CD4-positive, alpha-beta T cell treated with Interferon gamma for 1 hour (primary cell): ENCODE measurements around the gene EIF1.

Experiments
- DNase-seq: peaks from one replicate; pipeline ENCODE4 v3.0.0-alpha.2; 2020

The EIF1 gene

GRCh38 chr17:41705271-41705991, 16.7 kb downstream of the EIF1 start:
- DNase-seq: no peak

DNA sequence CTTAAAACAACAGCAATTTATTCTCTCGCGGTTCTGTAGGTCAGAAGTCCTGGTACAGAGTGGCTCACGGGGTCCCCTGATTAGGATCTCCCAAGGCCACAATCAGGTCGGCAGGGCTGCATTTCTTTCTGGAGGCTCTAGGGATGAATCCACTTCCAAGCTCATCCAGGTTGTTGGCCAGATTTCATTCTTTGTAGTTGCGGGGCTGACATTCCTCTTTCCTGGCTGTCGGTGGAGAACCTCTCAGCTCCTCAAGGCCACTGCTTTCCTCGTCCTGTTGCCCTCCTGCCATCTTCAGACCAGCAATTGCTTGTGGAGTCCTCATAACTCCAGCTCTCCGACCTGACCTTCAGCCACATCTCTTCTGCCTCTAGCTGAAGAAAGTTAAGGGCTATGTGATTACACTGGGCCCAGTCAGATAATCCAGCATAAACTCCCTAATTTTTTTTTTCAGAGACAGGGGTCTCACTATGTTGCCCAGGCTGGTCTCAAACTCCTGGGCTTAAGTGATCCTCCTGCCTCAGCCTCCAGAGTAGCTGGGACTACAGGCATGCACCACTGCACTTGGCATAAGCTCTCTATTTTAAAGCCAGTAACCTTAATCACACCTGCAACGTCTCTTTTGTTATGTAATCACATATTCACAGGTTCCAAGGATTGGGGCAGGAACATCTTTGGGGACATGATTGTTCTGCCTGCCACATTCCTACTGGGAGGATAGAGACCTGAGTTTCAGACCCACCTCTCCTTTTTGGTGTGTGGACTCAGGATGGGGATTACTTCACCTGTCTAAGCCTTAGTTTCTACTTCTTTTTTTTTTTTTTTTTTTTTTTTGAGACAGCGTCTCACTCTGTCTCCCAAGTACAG, 19.4 kb downstream of the EIF1 start:
- DNase-seq: no peak

DNA sequence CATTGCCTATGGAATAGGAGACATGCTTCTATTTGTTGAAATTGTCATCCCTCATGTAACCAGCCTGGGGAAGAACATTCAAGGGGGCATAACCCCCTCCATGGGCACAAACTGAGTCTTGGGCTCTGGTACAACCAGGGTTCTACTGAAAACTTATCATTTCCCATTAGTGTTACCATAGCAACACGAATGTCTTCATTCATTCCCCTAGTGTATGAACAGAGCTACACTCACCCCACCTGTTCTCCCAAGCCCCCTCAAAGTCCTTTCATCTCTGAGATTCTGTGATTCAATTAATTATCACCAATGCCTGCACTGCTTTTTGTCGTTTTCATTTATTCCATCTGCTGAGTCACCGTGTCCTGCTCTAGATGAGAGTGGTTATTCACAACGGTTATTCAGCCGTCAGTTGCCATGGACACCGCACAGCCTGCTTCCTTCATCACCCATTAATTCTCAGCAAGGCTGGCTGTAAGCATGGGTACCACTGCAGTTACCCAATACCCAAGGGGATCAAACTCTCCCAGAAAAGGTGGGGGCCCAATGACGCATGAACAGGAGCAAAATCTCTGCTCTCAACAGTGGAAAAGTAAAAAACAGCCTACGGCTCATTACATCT, 21.9 kb downstream of the EIF1 start:
- DNase-seq: no peak

GRCh38 chr17:41711669-41712400, 23.1 kb downstream of the EIF1 start, which contains the start of gene GAST:
Gene GAST (plus strand): TSS chr17:41712331. CDS start chr17:41715437, 3,106 bp downstream.
- no peak for DNase-seq

DNA sequence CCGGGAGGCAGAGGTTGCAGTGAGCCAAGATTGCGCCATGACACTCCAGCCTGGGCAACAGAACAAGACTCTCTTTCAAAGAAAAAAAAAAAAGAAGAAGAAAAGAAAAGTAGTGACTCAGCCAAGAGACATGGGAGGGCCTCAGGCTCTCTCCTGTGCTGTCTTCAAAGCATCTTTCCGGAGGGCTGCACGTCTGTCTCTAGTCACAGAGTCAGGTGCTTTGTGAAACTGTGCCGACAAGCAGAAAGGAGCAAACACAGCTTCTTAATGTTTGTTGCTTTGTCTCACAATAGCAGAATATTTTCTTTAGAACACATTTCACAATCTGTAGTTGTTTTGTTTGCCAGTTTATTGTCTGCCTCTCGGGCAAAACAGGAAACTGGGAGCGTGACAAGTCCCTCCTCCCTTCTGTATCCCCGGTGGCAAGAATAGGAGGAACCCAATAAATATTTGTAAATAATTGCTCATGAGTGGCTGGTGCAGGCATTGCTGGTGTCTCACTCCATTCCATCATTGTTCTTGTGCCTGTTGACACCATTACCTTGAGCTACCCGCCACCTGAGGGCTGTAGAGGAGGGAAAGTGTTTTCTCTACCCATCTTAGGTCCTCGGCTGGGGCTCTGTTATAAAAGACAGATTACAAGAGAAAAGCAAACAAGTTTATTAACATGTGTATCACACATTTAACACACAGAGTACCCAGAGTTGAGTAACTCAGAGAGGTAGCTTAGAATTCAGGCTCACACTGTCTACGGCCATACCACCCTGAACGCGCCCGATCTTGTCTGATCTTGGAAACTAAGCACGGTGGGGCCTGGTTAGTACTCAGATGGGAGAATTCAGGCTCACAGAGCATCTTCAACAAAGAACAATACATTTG, 29.0 kb downstream of the EIF1 start:
- DNase-seq: no peak

DNA sequence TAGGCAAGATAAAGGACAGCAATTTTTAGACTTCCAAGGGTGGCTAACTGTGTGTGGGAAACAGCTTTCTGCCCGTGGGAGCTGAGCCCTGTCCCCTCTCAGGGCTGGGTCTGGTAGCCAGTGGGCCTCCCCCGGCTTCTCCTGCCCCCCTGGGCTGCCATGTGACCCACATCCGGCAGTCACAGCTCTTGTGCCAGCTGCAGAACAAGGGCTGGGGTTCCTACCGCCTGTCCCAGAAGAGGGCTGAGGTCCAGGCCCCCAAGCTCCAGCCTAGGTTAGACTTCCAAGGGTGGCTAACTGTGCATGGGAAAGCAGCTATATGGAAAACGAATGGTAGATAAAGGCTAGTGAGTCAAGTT, 29.6 kb downstream of the EIF1 start:
- no peak for DNase-seq

DNA sequence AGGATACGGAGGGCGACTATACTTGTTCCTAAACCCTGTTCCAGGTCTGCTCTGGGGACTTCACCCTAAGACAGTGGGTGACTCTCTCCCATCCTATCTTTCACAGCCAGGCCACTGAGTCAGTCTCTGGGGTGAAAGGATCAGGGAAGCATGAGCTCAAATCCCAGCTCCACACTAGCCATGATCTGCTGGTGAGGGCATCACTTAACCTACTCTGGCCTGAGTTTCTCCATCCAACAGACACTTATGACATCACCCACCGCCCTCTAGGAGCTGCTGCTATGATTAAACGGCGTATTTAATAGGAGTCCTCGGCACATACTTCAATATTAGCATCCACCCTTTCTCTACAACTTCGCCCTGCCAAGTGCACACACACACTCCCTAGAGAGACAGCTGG, 33.5 kb downstream of the EIF1 start:
- DNase-seq: no peak

DNA sequence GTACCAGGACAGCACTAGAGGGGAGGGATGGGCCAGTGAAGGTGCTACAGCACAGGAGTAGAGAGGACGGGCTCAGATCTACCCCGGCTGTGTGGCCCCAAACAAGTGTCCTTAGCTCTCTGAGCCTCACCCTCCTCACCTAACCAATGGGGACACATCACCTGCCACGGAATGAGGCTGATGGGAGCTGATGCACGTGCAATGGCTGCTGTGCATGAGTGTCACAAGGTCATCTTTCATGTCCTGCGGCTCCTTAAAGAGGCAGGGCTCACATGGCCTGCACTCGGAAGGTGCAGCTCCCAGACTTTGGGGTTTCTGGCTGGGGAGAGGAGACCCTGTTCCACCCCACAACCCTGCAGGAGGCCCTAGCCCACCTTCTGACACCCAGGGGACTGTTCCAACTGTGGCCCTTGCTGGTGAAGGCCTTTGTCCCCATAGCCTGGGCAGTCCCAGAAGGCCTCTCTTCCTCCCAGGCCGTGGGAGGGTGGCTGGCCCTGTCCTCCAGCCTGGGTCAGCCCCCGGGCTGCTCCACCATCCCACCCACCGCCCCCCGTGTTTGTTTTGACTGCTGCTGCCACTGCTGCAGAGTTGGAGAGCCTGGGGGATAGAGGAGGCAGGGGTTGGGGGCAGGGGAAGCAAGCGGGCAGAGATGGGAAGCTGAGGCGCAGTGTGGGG, 35.3 kb downstream of the EIF1 start:
- DNase-seq: no peak

GRCh38 chr17:41724476-41725050, 35.9 kb downstream of the EIF1 start:
- no peak for DNase-seq

- no peak for DNase-seq
Measured at GRCh38 chr17:41725134-41725533, 36.4 kb downstream of the EIF1 start.

DNA sequence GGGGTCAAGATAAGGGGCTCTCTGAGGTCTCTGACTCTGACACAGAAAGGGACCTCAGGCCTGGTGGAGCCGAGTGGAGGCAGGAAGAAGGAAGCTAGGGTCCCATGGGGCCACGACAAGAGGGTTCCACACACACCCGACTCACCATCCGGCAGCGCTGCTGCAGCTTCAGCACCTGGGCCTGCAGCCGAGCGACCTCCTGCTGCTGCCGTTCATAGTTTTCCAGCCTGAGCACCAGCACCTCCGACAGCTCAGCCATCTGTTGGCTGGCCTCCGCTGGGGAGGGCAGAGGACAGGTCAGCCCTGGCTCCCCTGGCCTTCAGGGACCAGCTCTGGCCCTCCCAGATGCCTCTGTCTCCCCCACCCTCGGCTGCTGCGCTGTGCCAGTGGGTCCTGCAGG, 39.4 kb downstream of the EIF1 start:
- no peak for DNase-seq

- DNase-seq: no peak
Measured at GRCh38 chr17:41730479-41730878, 41.8 kb downstream of the EIF1 start.

- DNase-seq: no peak
Measured at GRCh38 chr17:41731836-41732235, 43.2 kb downstream of the EIF1 start.

- DNase-seq: no peak
Measured at GRCh38 chr17:41733348-41734138, 44.9 kb downstream of the EIF1 start.

- no peak for DNase-seq
Measured at GRCh38 chr17:41734139-41734948, 45.7 kb downstream of the EIF1 start, which contains the start of gene HAP1. Gene HAP1 (minus strand): TSS chr17:41734643. CDS start chr17:41734634, 9 bp downstream.

DNA sequence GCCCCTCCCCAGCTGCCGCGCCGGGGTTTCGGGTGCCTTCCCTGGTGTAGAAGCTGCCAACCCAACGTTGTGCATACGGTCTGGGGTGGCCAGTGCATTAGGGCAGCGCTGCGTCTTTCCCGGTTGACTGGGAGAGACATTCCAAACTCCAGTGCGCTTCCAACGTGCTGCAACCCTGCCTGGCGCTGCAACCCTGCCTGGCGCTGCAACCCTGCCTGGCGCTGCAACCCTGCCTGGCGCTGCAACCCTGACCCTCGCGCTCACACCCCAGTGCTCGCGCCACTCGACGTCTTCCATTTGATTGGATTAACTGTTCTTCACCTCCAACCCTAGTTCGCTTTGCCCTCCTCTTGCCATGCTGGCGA, 46.2 kb downstream of the EIF1 start:
- DNase-seq: no peak

DNA sequence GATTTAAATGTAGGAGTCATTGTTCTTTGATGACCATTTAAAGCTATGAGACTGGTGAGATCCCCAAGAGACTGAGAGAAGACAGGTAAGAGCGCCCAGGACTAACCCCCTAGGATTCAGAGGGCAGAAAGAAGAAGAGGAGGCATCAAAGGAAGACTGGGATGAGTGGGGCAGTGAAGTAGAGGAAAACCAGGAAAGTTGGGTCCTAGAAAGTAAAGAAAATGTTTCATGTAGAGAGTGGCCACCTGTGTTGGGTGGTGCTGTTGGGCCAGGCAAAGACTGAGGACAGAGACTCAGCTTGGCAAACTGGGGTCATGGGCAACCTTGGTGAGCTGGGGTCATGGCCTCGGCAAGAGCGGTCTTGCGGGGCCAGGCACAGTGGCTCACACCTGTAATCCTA, 47.1 kb downstream of the EIF1 start:
- DNase-seq: no peak

GRCh38 chr17:41736983-41737679, 48.4 kb downstream of the EIF1 start:
- no peak for DNase-seq

DNA sequence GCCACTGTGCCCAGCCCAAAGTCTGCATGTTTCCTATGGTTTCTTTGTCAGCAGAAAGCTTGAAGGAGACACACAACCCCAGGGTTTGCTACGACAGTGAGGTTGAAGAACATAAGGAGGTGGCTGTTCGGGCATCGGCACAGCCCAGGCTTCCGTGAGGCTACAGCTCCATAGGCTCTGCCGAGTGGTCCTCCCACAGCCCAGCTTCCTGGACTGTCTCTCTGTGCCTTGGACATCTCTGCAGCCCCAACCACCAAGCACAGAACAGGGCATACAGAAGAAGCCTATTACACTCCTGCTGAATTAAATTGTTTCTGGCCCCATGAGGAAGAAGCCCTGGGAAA, 49.0 kb downstream of the EIF1 start:
- DNase-seq: no peak
